GM19043 (cell line): ENCODE data around the gene SCGB1C2.
"Not testable (repeated sequence)": the region's sequence is repeated elsewhere in the genome, so short reads cannot be mapped to it uniquely, and the experiment has no call there.

Source experiments
- ATAC-seq: cut with Tn5 transposase; IDR thresholded peaks from one replicate; pipeline ENCODE4 v1.9.1; 2021; ENCODE audit warnings: low read depth; ENCODE audit not compliant: unreplicated experiment

Gene SCGB1C2

GRCh38 chr17:137166-137807, at the start of gene SCGB1C2:
Gene SCGB1C2 (plus strand): TSS chr17:137569. CDS start chr17:137591, 22 bp downstream.
- not testable (repeated sequence) for ATAC-seq

GRCh38 chr17:113111-113510, 24.3 kb upstream of the SCGB1C2 start:
- not testable (repeated sequence) for ATAC-seq

GRCh38 chr17:118339-118917, 18.9 kb upstream of the SCGB1C2 start:
- not testable (repeated sequence) for ATAC-seq

- not testable (repeated sequence) for ATAC-seq
Measured at GRCh38 chr17:133932-134331, 3.4 kb upstream of the SCGB1C2 start.

- ATAC-seq: peak; percentile 73
Measured at GRCh38 chr17:134332-134785, 3.0 kb upstream of the SCGB1C2 start.

GRCh38 chr17:135022-135421, 2.3 kb upstream of the SCGB1C2 start:
- not testable (repeated sequence) for ATAC-seq

GRCh38 chr17:135895-136294, 1.5 kb upstream of the SCGB1C2 start:
- not testable (repeated sequence) for ATAC-seq

GRCh38 chr17:136531-136930, 838 bp upstream of the SCGB1C2 start:
- not testable (repeated sequence) for ATAC-seq

- not testable (repeated sequence) for ATAC-seq
Measured at GRCh38 chr17:139401-140205, 2.2 kb downstream of the SCGB1C2 start.

- no peak for ATAC-seq
Measured at GRCh38 chr17:142102-142661, 4.8 kb downstream of the SCGB1C2 start.

GRCh38 chr17:142876-143784, 5.8 kb downstream of the SCGB1C2 start:
- ATAC-seq: no peak

- ATAC-seq: no peak
Measured at GRCh38 chr17:143785-144281, 6.5 kb downstream of the SCGB1C2 start.

GRCh38 chr17:144936-145670, 7.7 kb downstream of the SCGB1C2 start:
- no peak for ATAC-seq

GRCh38 chr17:145671-146541, 8.5 kb downstream of the SCGB1C2 start:
- no peak for ATAC-seq

- ATAC-seq: no peak
Measured at GRCh38 chr17:146546-146945, 9.2 kb downstream of the SCGB1C2 start.

GRCh38 chr17:146983-147761, 9.8 kb downstream of the SCGB1C2 start:
- ATAC-seq: no peak
